ENCODE data around the gene ATG3.

GRCh38 chr3:112496366-112497067, 65.2 kb downstream of the ATG3 start:
- TF ChIP-seq CTCF (IDR thresholded peaks at IDR 0.05 in 4 of 5, conservative IDR thresholded peaks at IDR 0.05 in 1 of 5) (no peak), POLR2A (IDR thresholded peaks at IDR 0.05) (no peak)

All from gastrocnemius medialis (tissue), 4 donors.